Measurements from ENCODE around the gene NCS1. TPM values are rescaled to one million over a fixed set of nuclear protein-coding genes. Genes with fewer than 3 reads are reported as not detected.

NCS1 gene
- total RNA-seq, 1 donor from 2014 or later: 26.6 TPM

DNA sequence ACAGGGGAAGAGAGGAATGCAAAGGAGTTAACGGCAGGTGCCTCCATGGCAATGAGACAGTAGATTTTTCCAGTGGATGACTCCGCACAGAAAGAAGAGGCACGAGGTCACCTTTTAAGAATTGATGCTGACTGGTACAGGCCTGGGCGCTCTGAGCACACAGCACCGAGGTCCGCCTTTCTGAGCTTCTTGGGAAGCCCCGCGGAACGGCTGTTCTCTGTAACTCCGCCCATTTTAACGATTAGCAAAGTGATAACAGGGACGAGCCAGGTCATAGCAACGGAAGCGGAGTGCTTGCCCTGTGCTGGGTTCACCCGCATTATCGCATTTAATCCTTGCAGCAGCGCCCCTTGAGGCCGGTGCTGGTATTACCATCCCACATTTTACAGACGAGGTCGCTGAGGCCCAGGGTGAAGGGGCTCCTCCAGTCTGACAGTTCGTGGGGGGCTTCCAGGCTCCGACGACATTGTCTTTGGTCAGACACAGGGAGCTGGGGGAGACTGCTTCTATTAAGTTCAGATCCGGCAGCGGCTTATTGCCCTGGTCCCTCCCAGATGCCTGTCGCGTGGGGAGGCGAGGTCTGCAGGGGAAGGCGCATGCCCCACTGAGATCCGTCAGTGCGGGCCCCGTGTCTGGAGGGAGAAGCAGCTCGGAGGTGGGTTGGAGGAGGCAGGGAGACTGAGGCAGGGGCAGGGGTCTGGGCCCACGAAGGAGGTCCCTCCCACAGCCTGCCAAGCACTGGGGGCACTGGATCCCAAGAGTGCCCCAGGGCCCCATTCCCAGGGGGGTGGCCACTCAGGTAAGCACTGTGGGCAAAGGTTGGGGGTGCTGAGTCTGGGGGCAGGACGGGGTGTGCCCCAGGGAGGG is 71.0 kb downstream of the NCS1 start:
- TF ChIP-seq CTCF (IDR thresholded peaks at IDR 0.05; ENCODE audit: insufficient read depth, low read length, severe bottlenecking): peak; percentile 87
- DNase-seq (ENCODE audit: low read depth) (no peak), FAIRE-seq (no peak)
- Histone ChIP-seq H3K27me3 (ENCODE audit: control insufficient read depth, insufficient read depth, low read length) (no peaks in the 10 kb centered on the region), H3K4me3 (ENCODE audit: low read depth, low read length) (no peak overlapping the region), H3K36me3 (ENCODE audit: control insufficient read depth, insufficient read depth, low read length) (no peaks in the 10 kb centered on the region)

GRCh38 chr9:130243882-130244170 is 71.6 kb downstream of the NCS1 start:
- Histone ChIP-seq H3K36me3 (ENCODE audit: control insufficient read depth, insufficient read depth, low read length) (no peaks in the 10 kb centered on the region), H3K27me3 (ENCODE audit: control insufficient read depth, insufficient read depth, low read length) (no peaks in the 10 kb centered on the region), H3K4me3 (ENCODE audit: low read depth, low read length) (no peak overlapping the region)
- TF ChIP-seq CTCF (IDR thresholded peaks at IDR 0.05; ENCODE audit: insufficient read depth, low read length, severe bottlenecking): no peak
- DNase-seq (ENCODE audit: low read depth): no peak
- FAIRE-seq: no peak

- H3K27me3 ChIP-seq (ENCODE audit: control insufficient read depth, insufficient read depth, low read length): no peaks in the 10 kb centered on the region
- no peak for TF ChIP-seq CTCF (IDR thresholded peaks at IDR 0.05; ENCODE audit: insufficient read depth, low read length, severe bottlenecking)
- H3K4me3 ChIP-seq (ENCODE audit: low read depth, low read length): no peak overlapping the region
- FAIRE-seq: no peak
- DNase-seq (ENCODE audit: low read depth): no peak
- H3K36me3 ChIP-seq (ENCODE audit: control insufficient read depth, insufficient read depth, low read length): no peaks in the 10 kb centered on the region
These were observed 72.5 kb downstream of the NCS1 start for GRCh38 chr9:130244548-130245165.

DNA sequence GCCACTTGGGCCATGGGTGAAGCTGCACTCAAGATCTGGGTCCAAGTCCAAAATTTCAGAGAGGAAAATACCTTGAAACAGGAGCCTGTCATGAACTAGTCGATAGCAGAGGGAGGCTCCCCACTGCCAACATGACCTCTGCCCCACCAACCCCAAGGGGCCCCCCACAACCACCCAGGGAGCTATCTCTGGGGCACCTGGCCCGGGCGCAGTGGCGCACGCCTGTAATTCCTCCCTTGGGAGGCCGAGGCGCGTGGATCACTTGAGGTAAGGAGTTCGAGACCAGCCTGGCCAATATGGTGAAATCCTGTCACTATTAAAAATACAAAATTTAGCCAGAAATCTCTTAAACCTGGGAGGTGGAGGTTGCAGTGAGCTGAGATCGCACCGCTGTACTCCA is 73.3 kb downstream of the NCS1 start:
- Histone ChIP-seq H3K36me3 (ENCODE audit: control insufficient read depth, insufficient read depth, low read length) (no peaks in the 10 kb centered on the region), H3K4me3 (ENCODE audit: low read depth, low read length) (no peak overlapping the region), H3K27me3 (ENCODE audit: control insufficient read depth, insufficient read depth, low read length) (no peaks in the 10 kb centered on the region)
- no peak for TF ChIP-seq CTCF (IDR thresholded peaks at IDR 0.05; ENCODE audit: insufficient read depth, low read length, severe bottlenecking)
- no peak for DNase-seq (ENCODE audit: low read depth)
- FAIRE-seq: no peak

DNA sequence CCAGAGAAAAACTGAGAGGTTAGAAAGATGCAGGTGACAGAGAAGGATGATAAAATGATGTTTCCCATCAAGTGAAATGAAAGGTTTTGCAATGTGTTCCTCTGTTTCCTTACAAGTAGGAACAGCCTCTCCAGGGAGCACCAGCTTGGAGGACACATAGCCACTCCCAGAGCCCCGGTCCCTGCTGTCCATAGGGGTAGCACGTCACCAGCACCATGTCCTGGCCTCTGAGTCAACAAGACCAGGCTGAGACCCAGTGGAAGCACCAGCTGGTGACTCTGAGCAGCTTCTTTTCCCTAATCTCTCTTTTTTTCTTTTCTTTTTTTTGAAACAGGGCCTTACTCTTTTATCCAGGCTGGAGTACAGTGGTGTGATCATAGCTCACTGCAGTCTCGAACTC is 73.9 kb downstream of the NCS1 start:
- Histone ChIP-seq H3K36me3 (ENCODE audit: control insufficient read depth, insufficient read depth, low read length) (no peaks in the 10 kb centered on the region), H3K27me3 (ENCODE audit: control insufficient read depth, insufficient read depth, low read length) (no peaks in the 10 kb centered on the region), H3K4me3 (ENCODE audit: low read depth, low read length) (no peak overlapping the region)
- DNase-seq (ENCODE audit: low read depth) (no peak), FAIRE-seq (no peak)
- no peak for TF ChIP-seq CTCF (IDR thresholded peaks at IDR 0.05; ENCODE audit: insufficient read depth, low read length, severe bottlenecking)

All from bronchial epithelial cell (primary cell).